ENCODE results near the gene SFTPA1. TPM values are rescaled to one million over a fixed set of nuclear protein-coding genes. Genes with fewer than 3 reads are reported as not detected.

Gene SFTPA1
- total and polyA plus RNA-seq, 2 of the 13 experiments (the other 11 are each of a cell fraction or from before 2014, with no cell fraction given), result not detected

- Histone ChIP-seq H3K9me3 (ENCODE audit: low read length) (no peaks in the 10 kb centered on the region), H4K20me1 (ENCODE audit: insufficient read depth, low read length) (no peaks in the 10 kb centered on the region), H3K79me2 (ENCODE audit: insufficient read depth, low read length) (no peaks in the 10 kb centered on the region), H3K4me2 (ENCODE audit: low read depth, low read length) (no peak overlapping the region), H3K4me1 (ENCODE audit: insufficient read depth, low read length) (no peaks in the 10 kb centered on the region), H3K27me3 (ENCODE audit: control insufficient read depth in 1 of 2, insufficient read depth in 2 of 2, low read length in 2 of 2) (peaks cover 0 to 1% of the 10 kb centered on the region in 2 experiments; a peak in 3 of 5 replicates), H3K4me3 (replicated peaks in 1 of 3; ENCODE audit: insufficient read depth in 1 of 3, low read depth in 2 of 3, low read length in 3 of 3) (no peak overlapping the region), H3K36me3 (replicated peaks in 1 of 2; ENCODE audit: control insufficient read depth in 1 of 2, insufficient read depth in 2 of 2, low read length in 2 of 2) (no peaks in the 10 kb centered on the region), H3K27ac (ENCODE audit: extremely low read length, insufficient read depth, low read length) (no peak overlapping the region), H2AFZ (ENCODE audit: low read length) (no peak overlapping the region), H3K9ac (ENCODE audit: insufficient read depth, low read depth, low read length) (no peak overlapping the region)
- ATAC-seq (no peak), FAIRE-seq (no peak), DNase-seq (ENCODE audit: low spot score) (no peak)
- ChIA-PET CTCF (ENCODE audit: low intra/inter-chr PET ratio, low total read pairs) (no interaction called here), POLR2A (no interaction called here)
- intact Hi-C loops (cut with micrococcal nuclease; ENCODE audit: unreplicated experiment) (no loop called here), in situ Hi-C loops (cut with HindIII; ENCODE audit: extremely low pct_ligation_motif_present, low pct_unique_long_range_greater_than_20kb) (no loop called here)
- BruUV-seq (replicated peaks), result no TSS peak
- TF ChIP-seq CENPBD1 (CRISPR knock-in tag; IDR thresholded peaks at IDR 0.05; ENCODE audit: borderline replicate concordance, low read depth) (no peak), NCOR1 (IDR thresholded peaks at IDR 0.05; ENCODE audit: borderline replicate concordance, low read length) (no peak), MYPOP (CRISPR knock-in tag; IDR thresholded peaks at IDR 0.05) (no peak), ZNF761 (CRISPR knock-in tag; conservative IDR thresholded peaks at IDR 0.05) (no peak), ZNF616 (CRISPR knock-in tag; IDR thresholded peaks at IDR 0.05; ENCODE audit: low read depth) (no peak), SRSF9 (IDR thresholded peaks at IDR 0.05; ENCODE audit: borderline replicate concordance, insufficient read depth, low read depth, low read length, poor library complexity, severe bottlenecking) (no peak), ZNF512 (CRISPR knock-in tag; IDR thresholded peaks at IDR 0.05) (no peak), SMYD3 (CRISPR knock-in tag; IDR thresholded peaks at IDR 0.05) (no peak), MIER2 (CRISPR knock-in tag; IDR thresholded peaks at IDR 0.05) (no peak), THRA (CRISPR knock-in tag; IDR thresholded peaks at IDR 0.05; ENCODE audit: borderline replicate concordance) (no peak), HCFC1 (IDR thresholded peaks at IDR 0.05; ENCODE audit: low read depth, low read length) (no peak), PCBP2 (optimal IDR thresholded peaks at IDR 0.05; ENCODE audit: low read depth, low read length, poor library complexity, severe bottlenecking) (no peak), HOXA5 (CRISPR knock-in tag; IDR thresholded peaks at IDR 0.05) (no peak)
- TF ChIP-seq, protein P1, sequence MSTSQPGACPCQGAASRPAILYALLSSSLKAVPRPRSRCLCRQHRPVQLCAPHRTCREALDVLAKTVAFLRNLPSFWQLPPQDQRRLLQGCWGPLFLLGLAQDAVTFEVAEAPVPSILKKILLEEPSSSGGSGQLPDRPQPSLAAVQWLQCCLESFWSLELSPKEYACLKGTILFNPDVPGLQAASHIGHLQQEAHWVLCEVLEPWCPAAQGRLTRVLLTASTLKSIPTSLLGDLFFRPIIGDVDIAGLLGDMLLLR (CRISPR knock-in tag; IDR thresholded peaks at IDR 0.05), result no peak
- TF ChIP-seq, protein P2, sequence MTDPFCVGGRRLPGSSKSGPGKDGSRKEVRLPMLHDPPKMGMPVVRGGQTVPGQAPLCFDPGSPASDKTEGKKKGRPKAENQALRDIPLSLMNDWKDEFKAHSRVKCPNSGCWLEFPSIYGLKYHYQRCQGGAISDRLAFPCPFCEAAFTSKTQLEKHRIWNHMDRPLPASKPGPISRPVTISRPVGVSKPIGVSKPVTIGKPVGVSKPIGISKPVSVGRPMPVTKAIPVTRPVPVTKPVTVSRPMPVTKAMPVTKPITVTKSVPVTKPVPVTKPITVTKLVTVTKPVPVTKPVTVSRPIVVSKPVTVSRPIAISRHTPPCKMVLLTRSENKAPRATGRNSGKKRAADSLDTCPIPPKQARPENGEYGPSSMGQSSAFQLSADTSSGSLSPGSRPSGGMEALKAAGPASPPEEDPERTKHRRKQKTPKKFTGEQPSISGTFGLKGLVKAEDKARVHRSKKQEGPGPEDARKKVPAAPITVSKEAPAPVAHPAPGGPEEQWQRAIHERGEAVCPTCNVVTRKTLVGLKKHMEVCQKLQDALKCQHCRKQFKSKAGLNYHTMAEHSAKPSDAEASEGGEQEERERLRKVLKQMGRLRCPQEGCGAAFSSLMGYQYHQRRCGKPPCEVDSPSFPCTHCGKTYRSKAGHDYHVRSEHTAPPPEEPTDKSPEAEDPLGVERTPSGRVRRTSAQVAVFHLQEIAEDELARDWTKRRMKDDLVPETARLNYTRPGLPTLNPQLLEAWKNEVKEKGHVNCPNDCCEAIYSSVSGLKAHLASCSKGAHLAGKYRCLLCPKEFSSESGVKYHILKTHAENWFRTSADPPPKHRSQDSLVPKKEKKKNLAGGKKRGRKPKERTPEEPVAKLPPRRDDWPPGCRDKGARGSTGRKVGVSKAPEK (CRISPR knock-in tag; IDR thresholded peaks at IDR 0.05; ENCODE audit: borderline replicate concordance), result no peak
These were observed 29.7 kb upstream of the SFTPA1 start for GRCh38 chr10:79581044-79581443.
